ENCODE data around the gene MPLKIP. TPM values are rescaled to one million over a fixed set of nuclear protein-coding genes. Genes with fewer than 3 reads are reported as not detected.
A peak's percentile ranks its signal among the peaks of the same experiment; 100 is the strongest.
"Not testable (repeated sequence)": the region's sequence is repeated elsewhere in the genome, so short reads cannot be mapped to it uniquely, and the experiment has no call there.

Gene MPLKIP
- total RNA-seq, 2 experiments from 2014 or later, result 43.8 to 50.0 TPM

DNA sequence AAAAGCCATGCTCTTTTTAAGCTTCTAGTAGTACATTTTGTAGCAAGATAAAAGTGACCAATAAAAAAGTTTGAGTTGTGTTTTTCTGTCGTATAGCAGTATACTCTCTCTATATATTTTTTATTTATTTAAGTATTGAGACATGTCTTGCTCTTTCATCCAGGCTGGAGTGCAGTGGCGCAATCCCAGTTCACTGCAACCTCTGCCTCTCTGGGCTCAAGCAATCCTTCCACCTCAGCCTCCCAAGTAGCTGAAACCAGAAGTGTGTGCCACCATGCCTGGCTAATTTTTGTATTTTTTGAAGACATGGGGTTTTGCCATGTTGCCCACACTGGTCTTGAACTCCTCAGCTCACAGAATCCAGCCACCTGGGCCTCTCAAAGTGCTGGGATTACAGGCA is 3.1 kb upstream of the MPLKIP start:
- TF ChIP-seq, protein P1, sequence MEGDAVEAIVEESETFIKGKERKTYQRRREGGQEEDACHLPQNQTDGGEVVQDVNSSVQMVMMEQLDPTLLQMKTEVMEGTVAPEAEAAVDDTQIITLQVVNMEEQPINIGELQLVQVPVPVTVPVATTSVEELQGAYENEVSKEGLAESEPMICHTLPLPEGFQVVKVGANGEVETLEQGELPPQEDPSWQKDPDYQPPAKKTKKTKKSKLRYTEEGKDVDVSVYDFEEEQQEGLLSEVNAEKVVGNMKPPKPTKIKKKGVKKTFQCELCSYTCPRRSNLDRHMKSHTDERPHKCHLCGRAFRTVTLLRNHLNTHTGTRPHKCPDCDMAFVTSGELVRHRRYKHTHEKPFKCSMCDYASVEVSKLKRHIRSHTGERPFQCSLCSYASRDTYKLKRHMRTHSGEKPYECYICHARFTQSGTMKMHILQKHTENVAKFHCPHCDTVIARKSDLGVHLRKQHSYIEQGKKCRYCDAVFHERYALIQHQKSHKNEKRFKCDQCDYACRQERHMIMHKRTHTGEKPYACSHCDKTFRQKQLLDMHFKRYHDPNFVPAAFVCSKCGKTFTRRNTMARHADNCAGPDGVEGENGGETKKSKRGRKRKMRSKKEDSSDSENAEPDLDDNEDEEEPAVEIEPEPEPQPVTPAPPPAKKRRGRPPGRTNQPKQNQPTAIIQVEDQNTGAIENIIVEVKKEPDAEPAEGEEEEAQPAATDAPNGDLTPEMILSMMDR (IDR thresholded peaks at IDR 0.05), result no peak
- ATAC-seq, result no peak
- Mint-ChIP-seq H3K36me3 (ENCODE audit: low read depth) (peaks cover 3% of the 10 kb centered on the region), H3K4me1 (ENCODE audit: low read depth) (peaks cover 4% of the 10 kb centered on the region), H3K27ac (no peak overlapping the region), H3K4me3 (no peak overlapping the region), H3K9me3 (no peaks in the 10 kb centered on the region), H3K27me3 (peaks cover 2% of the 10 kb centered on the region)
- intact Hi-C loops (cut with micrococcal nuclease), result no loop called here
- no peak for DNase-seq
- POLR2A ChIA-PET, result no interaction called here
- CTCF ChIA-PET, result interaction anchor here (1.0 kb wide), 1 partner anchor 211 kb away, joined by 3 read pairs; no protein-coding TSS in a partner anchor

DNA sequence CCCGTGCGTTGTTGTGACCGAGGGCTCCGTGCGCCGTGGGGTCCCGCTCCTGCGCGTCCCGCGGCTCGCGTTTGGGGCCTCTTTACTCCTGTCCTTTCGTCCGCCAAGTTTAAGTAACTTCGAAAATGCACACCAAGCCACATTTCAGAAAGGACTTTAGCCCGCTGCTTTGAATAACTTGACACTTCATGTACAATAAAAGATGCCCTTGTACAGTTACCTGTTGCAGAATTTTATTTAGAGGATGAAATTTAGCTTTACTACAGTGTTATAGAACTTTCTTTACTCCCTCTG is 842 bp upstream of the MPLKIP start:
- H3K27ac Mint-ChIP-seq, result no peak overlapping the region
- POLR2A ChIA-PET, result interaction anchor here (0.5 to 1.2 kb wide), 3 partner anchors 12 to 512 kb away, joined by 3 read pairs; partner anchors contain the start of gene RALA
- peaks cover 12% of the 10 kb centered on the region for H3K36me3 Mint-ChIP-seq (ENCODE audit: low read depth)
- CTCF ChIA-PET, result interaction anchor here (0.8 to 2.2 kb wide), 12 partner anchors 10 to 546 kb away, joined by 3 to 6 read pairs (median 3); partner anchors contain the start of gene RALA
- H3K4me3 Mint-ChIP-seq, result peak overlapping the region; percentile 93
- DNase-seq (peak; percentile 15), ATAC-seq (no peak)
- intact Hi-C loops (cut with micrococcal nuclease), result no loop called here
- H3K9me3 Mint-ChIP-seq, result no peaks in the 10 kb centered on the region
- peaks cover 2% of the 10 kb centered on the region for H3K27me3 Mint-ChIP-seq
- TF ChIP-seq, protein P1 (IDR thresholded peaks at IDR 0.05), result no peak
- peaks cover 23% of the 10 kb centered on the region for H3K4me1 Mint-ChIP-seq (ENCODE audit: low read depth)

DNA sequence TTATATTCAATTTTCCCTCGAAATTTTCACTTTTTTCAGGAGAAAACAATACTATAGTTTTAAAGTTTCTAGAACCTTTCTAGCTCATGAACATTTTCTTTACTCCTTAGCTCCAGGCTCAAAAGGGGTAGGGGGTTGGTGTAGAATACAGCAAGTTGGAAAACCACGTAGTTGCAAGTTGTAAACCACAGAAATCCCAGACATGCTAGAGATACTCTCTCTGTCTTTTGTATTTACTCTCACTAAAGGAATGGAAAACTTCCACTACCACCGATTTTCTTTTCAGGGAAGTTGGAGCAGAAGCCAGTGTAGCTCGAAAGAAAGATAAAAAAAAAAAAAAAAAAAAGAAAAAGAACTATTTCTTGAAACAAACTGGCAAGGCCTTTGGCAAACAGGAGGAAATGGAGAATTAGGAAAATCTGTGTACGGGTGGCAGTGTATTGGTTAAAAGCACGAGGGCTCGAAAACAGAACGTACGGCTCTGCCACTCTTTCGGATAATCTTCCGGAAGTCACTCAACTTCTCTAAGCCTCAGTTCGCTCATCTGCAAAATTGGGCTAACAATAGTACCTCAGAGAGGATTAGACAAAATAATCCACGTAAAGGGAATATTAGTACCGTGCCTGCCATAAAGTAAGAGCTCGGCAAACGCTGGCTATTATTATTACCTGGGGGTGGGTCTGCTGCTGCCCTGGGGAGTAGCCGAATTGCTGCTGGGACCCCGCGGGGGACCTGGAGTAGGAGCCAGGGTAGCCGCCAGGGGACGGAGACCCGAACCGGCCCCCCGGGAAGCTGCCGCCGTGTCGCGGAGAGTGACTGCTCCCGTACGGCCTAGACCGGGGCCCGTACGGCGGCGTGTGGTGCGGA is 628 bp downstream of the MPLKIP start:
- peak; percentile 16 for DNase-seq
- H3K36me3 Mint-ChIP-seq (ENCODE audit: low read depth), result peaks cover 14% of the 10 kb centered on the region
- TF ChIP-seq, protein P1 (IDR thresholded peaks at IDR 0.05), result no peak
- H3K9me3 Mint-ChIP-seq, result no peaks in the 10 kb centered on the region
- POLR2A ChIA-PET, result interaction anchor here (0.6 to 2.3 kb wide), 5 partner anchors 9 to 1748 kb away, joined by 3 to 9 read pairs (median 3); partner anchors contain the start of genes CDK13 and RALA
- ATAC-seq, result peak; percentile 64
- peaks cover 26% of the 10 kb centered on the region for H3K4me1 Mint-ChIP-seq (ENCODE audit: low read depth)
- H3K4me3 Mint-ChIP-seq, result peak overlapping the region; percentile 93
- intact Hi-C loops (cut with micrococcal nuclease), result no loop called here
- peak overlapping the region; percentile 98 for H3K27ac Mint-ChIP-seq
- H3K27me3 Mint-ChIP-seq, result peaks cover 2% of the 10 kb centered on the region
- CTCF ChIA-PET, result interaction anchor here (0.7 to 2.2 kb wide), 14 partner anchors 11 to 553 kb away, joined by 3 to 7 read pairs (median 3); no protein-coding TSS in a partner anchor

DNA sequence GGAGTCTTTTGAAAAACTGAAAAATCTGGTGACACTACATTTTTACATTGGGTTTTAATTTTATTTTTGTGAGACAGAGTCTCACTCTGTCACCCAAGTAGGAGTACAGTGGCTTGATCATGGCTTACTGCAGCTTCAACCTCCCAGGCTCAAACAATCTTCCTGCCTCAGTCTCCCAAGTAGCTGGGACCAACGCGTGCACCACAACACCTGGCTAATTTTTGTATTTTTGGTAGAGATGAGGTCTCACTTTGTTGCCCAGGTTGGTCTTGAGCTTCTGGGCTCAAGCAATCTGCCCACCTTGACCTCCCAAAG is 11.5 kb downstream of the MPLKIP start:
- no peak overlapping the region for H3K27ac Mint-ChIP-seq
- TF ChIP-seq, protein P1 (IDR thresholded peaks at IDR 0.05), result no peak
- intact Hi-C loops (cut with micrococcal nuclease), result no loop called here
- POLR2A ChIA-PET, result no interaction called here
- DNase-seq (no peak), ATAC-seq (no peak)
- H3K9me3 Mint-ChIP-seq, result no peaks in the 10 kb centered on the region
- peaks cover 15% of the 10 kb centered on the region for H3K36me3 Mint-ChIP-seq (ENCODE audit: low read depth)
- H3K27me3 Mint-ChIP-seq, result no peaks in the 10 kb centered on the region
- H3K4me3 Mint-ChIP-seq, result no peak overlapping the region
- H3K4me1 Mint-ChIP-seq (ENCODE audit: low read depth), result peaks cover 2% of the 10 kb centered on the region
- CTCF ChIA-PET, result interaction anchor here (1.7 kb wide), 1 partner anchor 11 kb away, joined by 5 read pairs; the partner anchor contains the start of genes MPLKIP and SUGCT

DNA sequence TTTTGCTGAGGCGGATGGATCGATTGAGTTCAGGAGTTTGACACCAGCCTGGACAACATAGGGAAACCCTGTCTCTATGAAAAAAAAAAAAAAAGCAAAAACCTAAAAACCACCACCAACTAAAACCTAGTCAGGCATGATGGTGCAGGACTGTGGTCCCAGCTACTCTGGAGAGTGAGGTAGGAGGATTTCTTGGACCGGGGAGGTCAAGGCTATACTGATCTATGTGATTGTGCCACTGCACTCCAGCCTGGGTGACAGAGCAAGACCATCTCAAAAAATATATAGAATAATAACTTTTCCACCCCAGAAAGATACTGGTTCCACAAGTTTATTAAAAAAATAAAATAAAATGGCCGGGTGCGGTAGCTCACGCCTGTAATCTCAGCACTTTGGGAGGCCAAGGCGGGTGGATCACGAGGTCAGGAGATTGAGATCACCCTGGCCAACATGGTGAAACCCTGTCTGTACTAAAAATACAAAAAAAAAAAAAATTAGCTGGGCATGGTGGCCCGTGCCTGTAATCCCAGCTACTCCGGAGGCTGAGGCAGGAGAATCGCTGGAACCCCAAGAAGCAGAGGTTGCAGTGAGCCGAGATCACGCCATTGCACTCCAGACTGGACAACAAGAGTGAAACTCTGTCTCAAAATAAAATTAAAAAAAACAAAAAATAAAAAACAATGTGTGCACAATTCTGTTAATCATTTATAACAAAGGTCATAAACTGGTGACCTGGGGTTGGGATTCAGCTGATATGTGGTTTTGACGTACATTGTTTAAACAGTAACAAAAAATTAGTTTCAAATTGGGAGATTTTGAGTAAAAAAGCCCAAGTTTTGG is 12.1 kb downstream of the MPLKIP start:
- CTCF ChIA-PET, result interaction anchor here (1.7 kb wide), 1 partner anchor 12 kb away, joined by 5 read pairs; the partner anchor contains the start of genes MPLKIP and SUGCT
- H3K9me3 Mint-ChIP-seq; POLR2A ChIA-PET; H3K27ac Mint-ChIP-seq; intact Hi-C loops (cut with micrococcal nuclease); DNase-seq; H3K27me3 Mint-ChIP-seq; H3K4me1 Mint-ChIP-seq (ENCODE audit: low read depth); ATAC-seq; H3K4me3 Mint-ChIP-seq: not testable (repeated sequence)
- H3K36me3 Mint-ChIP-seq (ENCODE audit: low read depth), result peaks cover 14% of the 10 kb centered on the region
